GM12878 (cell line): ENCODE measurements around the gene PRC1. TPM values are rescaled to one million over a fixed set of nuclear protein-coding genes. Genes with fewer than 3 reads are reported as not detected.
A peak's percentile ranks its signal among the peaks of the same experiment; 100 is the strongest.

ENCODE experiments used
- ATF7 ChIP-seq: fragments of 450-650 bp; IDR thresholded peaks from 2 replicates; pipeline ENCODE4 v1.6.1; 2016; ENCODE audit warnings: low read depth, mild to moderate bottlenecking
- BCL11A ChIP-seq: IDR thresholded peaks from 2 replicates; pipeline ENCODE4 v1.6.1; 2011; ENCODE audit warnings: low read depth, low read length
- BCL3 ChIP-seq: IDR thresholded peaks from 2 replicates; pipeline ENCODE4 v1.6.1; 2011; ENCODE audit warnings: borderline replicate concordance, low read depth, mild to moderate bottlenecking, moderate library complexity, low read length; ENCODE audit not compliant: insufficient read depth, poor library complexity, severe bottlenecking
- BHLHE40 ChIP-seq, 2 experiments: fragments of 450-650 bp in 1 of 2; IDR thresholded peaks; 2 replicates each; pipeline ENCODE4 v1.6.1; 2011 to 2017; ENCODE audit warnings: low read depth in 2 of 2, borderline replicate concordance in 1 of 2, improper control_type of control experiment in 1 of 2, low read length in 1 of 2, mild to moderate bottlenecking in 1 of 2
- BMI1 ChIP-seq: fragments of 450-650 bp; IDR thresholded peaks from 2 replicates; pipeline ENCODE4 v1.6.1; 2016; ENCODE audit warnings: mild to moderate bottlenecking, moderate library complexity, borderline replicate concordance
- BRCA1 ChIP-seq: IDR thresholded peaks from 2 replicates; pipeline ENCODE4 v1.6.1; 2011; ENCODE audit warnings: low read depth, low read length, improper control_type of control experiment
- CREM ChIP-seq: IDR thresholded peaks from 2 replicates; pipeline ENCODE4 v1.6.1; 2014; ENCODE audit warnings: antibody characterized with exemption, low read depth
- DPF2 ChIP-seq: fragments of 450-650 bp; IDR thresholded peaks from 2 replicates; pipeline ENCODE4 v1.6.1; 2017; ENCODE audit warnings: mild to moderate bottlenecking
- ELK1 ChIP-seq: IDR thresholded peaks from 2 replicates; pipeline ENCODE4 v1.6.1; 2012; ENCODE audit warnings: low read depth, low read length, improper control_type of control experiment
- FOXK2 ChIP-seq: fragments of 450-650 bp; IDR thresholded peaks from 2 replicates; pipeline ENCODE4 v1.6.1; 2017; ENCODE audit warnings: mild to moderate bottlenecking, moderate library complexity
- IRF5 ChIP-seq: fragments of 450-650 bp; IDR thresholded peaks from 2 replicates; pipeline ENCODE4 v1.6.1; 2017; ENCODE audit warnings: borderline replicate concordance
- MAX ChIP-seq: IDR thresholded peaks from 2 replicates; pipeline ENCODE4 v1.6.1; 2012; ENCODE audit warnings: low read depth, low read length, improper control_type of control experiment
- MTA2 ChIP-seq: fragments of 450-650 bp; IDR thresholded peaks from 2 replicates; pipeline ENCODE4 v1.6.1; 2016; ENCODE audit warnings: low read depth, mild to moderate bottlenecking, moderate library complexity
- MYB ChIP-seq: fragments of 150-350 bp; IDR thresholded peaks from 2 replicates; pipeline ENCODE4 v1.6.1; 2014; ENCODE audit warnings: mild to moderate bottlenecking, low read depth, low read length, borderline replicate concordance
- NFYB ChIP-seq: IDR thresholded peaks from 2 replicates; pipeline ENCODE4 v1.6.1; 2011; ENCODE audit warnings: low read depth, mild to moderate bottlenecking, low read length, improper control_type of control experiment, moderate library complexity; ENCODE audit not compliant: insufficient read depth
- NR2F1 ChIP-seq: fragments of 450-650 bp; conservative IDR thresholded peaks from 2 replicates; pipeline ENCODE4 v1.6.1; 2017; ENCODE audit warnings: mild to moderate bottlenecking
- PAX5 ChIP-seq: IDR thresholded peaks from 2 replicates; pipeline ENCODE4 v1.6.1; 2011; ENCODE audit warnings: low read depth, low read length, borderline replicate concordance
- PAX8 ChIP-seq: fragments of 450-650 bp; IDR thresholded peaks from 2 replicates; pipeline ENCODE4 v1.6.1; 2017; ENCODE audit warnings: mild to moderate bottlenecking, moderate library complexity
- POLR2A ChIP-seq: IDR thresholded peaks from 2 replicates; pipeline ENCODE4 v1.6.1; 2011; ENCODE audit warnings: low read depth, mild to moderate bottlenecking, low read length
- POU2F2 ChIP-seq: IDR thresholded peaks from 3 replicates; pipeline ENCODE4 v1.6.1; 2011; ENCODE audit warnings: low read depth, mild to moderate bottlenecking, low read length, borderline replicate concordance
- RFX5 ChIP-seq: IDR thresholded peaks from 2 replicates; pipeline ENCODE4 v1.6.1; 2011; ENCODE audit warnings: low read depth, low read length, improper control_type of control experiment
- SIN3A ChIP-seq: IDR thresholded peaks from 2 replicates; pipeline ENCODE4 v1.6.1; 2012; ENCODE audit warnings: low read depth, low read length, improper control_type of control experiment
- SMAD5 ChIP-seq: IDR thresholded peaks from 2 replicates; pipeline ENCODE4 v1.6.1; 2016; ENCODE audit warnings: antibody characterized with exemption, low read depth
- SMARCA5 ChIP-seq: fragments of 450-650 bp; IDR thresholded peaks from 2 replicates; pipeline ENCODE4 v1.6.1; 2017; ENCODE audit warnings: mild to moderate bottlenecking
- SUZ12 ChIP-seq: fragments of 200-600 bp; sonication (generic); IDR thresholded peaks from one replicate; pipeline ENCODE4 v1.6.1; 2018; ENCODE audit warnings: antibody characterized with exemption, mild to moderate bottlenecking; ENCODE audit not compliant: unreplicated experiment
- TBL1XR1 ChIP-seq: IDR thresholded peaks from 2 replicates; pipeline ENCODE4 v1.6.1; 2012; ENCODE audit warnings: low read depth, low read length, improper control_type of control experiment
- TCF12 ChIP-seq: IDR thresholded peaks from 2 replicates; pipeline ENCODE4 v1.6.1; 2011; ENCODE audit warnings: low read depth, mild to moderate bottlenecking, low read length
- YBX1 ChIP-seq: fragments of 450-650 bp; IDR thresholded peaks from 2 replicates; pipeline ENCODE4 v1.6.1; 2016; ENCODE audit warnings: antibody characterized with exemption
- ZBED1 ChIP-seq: IDR thresholded peaks from 2 replicates; pipeline ENCODE4 v1.6.1; 2016; ENCODE audit warnings: borderline replicate concordance
- ZNF622 ChIP-seq: fragments of 450-650 bp; IDR thresholded peaks from 2 replicates; pipeline ENCODE4 v1.6.1; 2017; ENCODE audit warnings: mild to moderate bottlenecking, inconsistent platforms
- polyA plus RNA-seq, 11 experiments: library from polyadenylated mRNA; depleted of rRNA in 4 of 11; unstranded in 6 of 11; stranded (reverse) in 5 of 11; fragments of >200 nt; fragmentation: Nextera tagmentation in 4 of 11; fragmentation: Illumina TruSeq in 1 of 11; extraction: Ambion mirVana in 4 of 11; extraction: Trizol in 1 of 11; gene quantifications; 1 replicate in 1 of 11; 2 replicates in 10 of 11; pipeline versions ENCODE4 v1.2.1 to v1.2.3, GENCODE V29; 2011 to 2016; ENCODE audit warnings: inconsistent platforms in 2 of 11, missing spikeins in 2 of 11, low read depth in 1 of 11
- total RNA-seq, 4 experiments: library from RNA; depleted of rRNA in 3 of 4; stranded (reverse); fragments of >200 nt in 3 of 4; fragmentation: Illumina TruSeq in 1 of 4; extraction: Trizol in 1 of 4; gene quantifications; 2 replicates each; pipeline versions ENCODE4 v1.2.1 to v1.2.3, GENCODE V29; 2013 to 2021

PRC1 gene
- total and polyA plus RNA-seq, 10 of the 15 experiments (the other 5 are each of a cell fraction or from before 2014, with no cell fraction given), result 100 to 241 (median 131) TPM

- peak; percentile 99 for TF ChIP-seq ATF7
- TF ChIP-seq MYB, result no peak
- no peak; the same call in 1 of the 2 replicates for TF ChIP-seq ZBED1
- TF ChIP-seq RFX5, result 0 out of 2 replicates have a peak, but pooled peaks have one; percentile 26
- TF ChIP-seq BMI1, result no peak
- TF ChIP-seq YBX1, result no peak
- TF ChIP-seq SIN3A, result peak; percentile 93
- no peak for TF ChIP-seq TBL1XR1
- no peak for TF ChIP-seq SMARCA5
- TF ChIP-seq CREM, result peak; percentile 97
- TF ChIP-seq BCL3, result no peak
- peak; percentile 99 for TF ChIP-seq DPF2
- TF ChIP-seq IRF5, result peak; percentile 61; the same call in 1 of the 2 replicates
- TF ChIP-seq BRCA1, result peak; percentile 58
- 0 out of 2 replicates have a peak, but pooled peaks have one; percentile 21 for TF ChIP-seq NR2F1
- peak; percentile 55 to 75; a peak in 2 of 4 replicates for TF ChIP-seq BHLHE40 (IDR thresholded peaks at IDR 0.05; ENCODE audit: borderline replicate concordance in 1 of 2, low read depth in 2 of 2, low read length in 1 of 2)
- TF ChIP-seq PAX8, result no peak
- peak; percentile 95 for TF ChIP-seq POLR2A
- TF ChIP-seq MTA2, result no peak
- no peak for TF ChIP-seq FOXK2
- peak; percentile 75; the same call in 1 of the 2 replicates for TF ChIP-seq NFYB
- TF ChIP-seq PAX5, result peak; percentile 89
- peak; percentile 61; the same call in 2 of the 3 replicates for TF ChIP-seq POU2F2
- no peak for TF ChIP-seq SUZ12
- peak; percentile 53; the same call in 1 of the 2 replicates for TF ChIP-seq SMAD5
- no peak for TF ChIP-seq ZNF622
- no peak for TF ChIP-seq ELK1
- TF ChIP-seq MAX, result no peak
- peak; percentile 34; the same call in 1 of the 2 replicates for TF ChIP-seq BCL11A
- TF ChIP-seq TCF12, result peak; percentile 30; the same call in 1 of the 2 replicates
Measured at GRCh38 chr15:90994417-90995311, at the start of gene PRC1 (continued).
